SH-SY5Y (cell line): ENCODE results near the gene FOXO1.

Source experiments
- GATA2 ChIP-seq: IDR thresholded peaks from 2 replicates; pipeline ENCODE4 v1.6.1; 2011; ENCODE audit warnings: mild to moderate bottlenecking, low read depth, low read length
- GATA3 ChIP-seq: IDR thresholded peaks from 2 replicates; pipeline ENCODE4 v1.6.1; 2011; ENCODE audit warnings: low read depth, mild to moderate bottlenecking, low read length, moderate library complexity

FOXO1 gene

DNA sequence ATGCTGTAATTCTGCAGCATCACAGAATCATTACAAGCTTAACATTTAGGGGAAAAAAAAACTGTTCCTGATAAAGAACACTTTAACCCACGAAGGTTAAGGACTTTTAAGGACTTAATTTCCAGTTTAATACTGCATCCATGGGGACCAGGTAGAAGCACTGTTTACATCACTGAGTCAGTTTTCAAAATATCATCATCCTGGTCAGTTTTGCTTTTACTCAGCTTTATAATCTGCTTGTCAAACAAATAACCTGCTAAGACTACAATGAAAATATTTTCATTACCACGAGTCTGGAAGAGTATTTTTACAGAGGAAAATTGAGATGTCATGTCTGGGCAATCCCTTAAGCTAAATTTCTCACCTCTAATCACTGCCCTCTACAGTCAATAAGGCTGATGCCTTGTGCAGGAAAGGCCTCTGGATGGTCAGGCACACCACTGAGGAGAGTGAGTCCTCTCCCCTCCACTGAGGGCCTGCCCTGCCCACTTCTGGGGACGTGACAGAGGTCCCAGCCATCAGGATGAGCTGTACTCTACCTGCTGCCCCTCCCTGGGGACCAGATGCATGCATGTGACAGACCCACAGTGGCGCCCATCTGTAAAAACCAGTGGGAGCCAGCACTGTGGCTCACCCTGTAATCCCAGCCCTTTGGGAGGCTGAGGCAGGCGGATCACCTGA, 31.0 kb downstream of the FOXO1 start:
- TF ChIP-seq GATA2 (no peak), GATA3 (no peak)

DNA sequence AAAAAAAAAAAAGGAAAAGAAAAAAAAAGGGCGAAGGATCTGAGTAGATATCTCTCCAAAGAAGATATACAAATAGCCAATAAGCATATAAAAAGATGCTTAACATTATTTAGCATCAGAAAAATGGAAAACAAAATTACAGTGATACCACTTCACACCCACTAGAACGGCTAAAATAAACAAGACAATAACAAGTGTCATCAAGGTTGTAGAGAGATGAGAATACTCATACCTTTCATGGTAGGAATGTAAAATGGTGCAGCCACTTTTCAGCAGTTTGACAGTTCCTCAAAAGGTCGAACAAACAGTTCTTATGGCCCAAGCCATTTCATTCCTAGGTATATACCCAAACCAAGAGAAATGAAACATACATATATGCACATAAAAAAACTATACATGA, 33.5 kb downstream of the FOXO1 start:
- TF ChIP-seq GATA3 (no peak), GATA2 (no peak)

DNA sequence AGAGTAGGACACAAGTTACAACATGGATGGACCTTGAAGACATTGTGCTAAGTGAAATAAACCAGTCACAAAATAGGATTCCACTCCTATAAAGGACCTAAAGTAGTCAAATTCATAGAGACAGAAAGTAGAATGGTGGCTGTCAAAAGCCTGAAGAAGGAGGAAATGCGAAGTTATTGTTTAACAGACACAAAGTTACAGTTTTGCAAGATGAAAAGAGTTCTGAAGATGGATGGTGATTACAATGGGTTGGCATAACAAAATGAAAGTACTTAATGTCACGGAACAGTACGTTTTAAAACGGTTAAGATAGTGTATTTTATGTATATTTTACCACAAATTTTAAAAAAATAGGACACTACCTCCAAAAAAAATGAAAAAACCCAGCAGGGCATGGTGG, 34.8 kb downstream of the FOXO1 start:
- TF ChIP-seq GATA3 (no peak), GATA2 (no peak)

DNA sequence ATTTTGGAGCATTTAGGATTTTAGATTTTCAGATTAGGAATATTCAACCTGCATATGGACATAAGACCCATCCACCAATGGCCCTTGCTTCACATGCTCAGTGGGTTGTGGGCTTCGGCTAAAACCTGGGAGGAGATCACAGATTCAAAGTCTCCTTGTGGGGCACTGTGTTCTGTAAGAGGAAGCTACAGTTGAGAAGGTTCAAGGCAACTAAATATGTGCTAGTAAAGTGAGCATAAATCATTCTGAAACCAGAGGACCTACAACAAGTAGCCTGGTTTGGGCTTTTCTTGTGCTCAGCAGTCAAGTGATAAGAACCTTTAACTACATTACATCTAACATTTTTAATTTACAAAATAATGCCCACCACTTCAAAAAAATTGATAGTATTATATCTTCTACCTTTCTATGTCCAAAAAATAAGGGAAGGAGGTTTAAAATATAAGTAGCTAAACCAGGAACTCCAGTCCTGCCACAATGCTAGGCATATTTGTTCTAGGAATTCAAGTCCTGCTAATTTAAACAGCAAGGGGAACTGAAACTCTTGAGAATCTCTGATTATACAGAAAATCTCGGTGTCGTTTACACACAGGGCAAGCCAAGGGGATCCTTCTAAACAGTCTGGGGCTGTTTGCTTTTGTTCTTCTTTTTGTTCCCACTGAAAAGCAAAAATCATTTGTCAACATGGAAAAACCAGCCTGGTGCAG, 36.6 kb downstream of the FOXO1 start:
- no peak for TF ChIP-seq GATA3
- TF ChIP-seq GATA2: no peak

DNA sequence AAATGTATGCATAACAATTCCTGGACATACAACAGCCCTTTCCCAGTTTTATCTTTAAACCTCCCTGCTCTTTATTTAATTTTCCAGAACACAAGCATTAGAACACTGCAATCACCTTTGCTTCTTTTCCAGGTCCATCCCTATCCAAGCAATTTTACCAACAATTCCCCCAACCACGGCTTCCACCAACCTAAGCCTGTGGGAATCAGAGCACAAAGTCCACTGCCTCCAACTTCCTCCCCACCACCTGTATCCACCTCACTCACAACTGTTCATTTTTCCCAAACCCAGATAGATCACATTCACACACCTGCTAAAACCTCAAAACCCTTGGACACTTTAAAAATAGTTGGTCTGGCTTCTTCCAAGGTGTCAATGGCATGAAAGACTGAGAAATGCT, 39.5 kb downstream of the FOXO1 start:
- TF ChIP-seq GATA3: no peak
- no peak for TF ChIP-seq GATA2

DNA sequence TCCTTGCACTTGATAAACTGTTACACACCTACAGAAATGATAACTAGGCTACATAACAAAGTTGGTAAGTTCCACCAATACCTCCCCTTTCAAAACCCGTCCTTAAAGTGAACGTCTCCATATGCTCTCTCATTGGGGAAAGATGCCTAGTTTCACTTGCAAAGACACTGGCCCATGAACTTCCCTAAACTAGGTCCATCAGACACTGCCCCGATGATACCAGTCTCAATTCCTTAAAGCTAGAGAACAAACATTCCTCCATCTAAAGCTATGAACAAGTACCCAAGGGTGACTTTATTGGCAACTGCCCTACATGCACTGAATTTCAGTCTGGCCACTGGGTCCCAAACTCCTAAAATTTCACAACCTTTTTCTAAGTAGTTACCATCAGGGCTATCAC, 39.9 kb downstream of the FOXO1 start:
- no peak for TF ChIP-seq GATA2
- TF ChIP-seq GATA3: no peak

DNA sequence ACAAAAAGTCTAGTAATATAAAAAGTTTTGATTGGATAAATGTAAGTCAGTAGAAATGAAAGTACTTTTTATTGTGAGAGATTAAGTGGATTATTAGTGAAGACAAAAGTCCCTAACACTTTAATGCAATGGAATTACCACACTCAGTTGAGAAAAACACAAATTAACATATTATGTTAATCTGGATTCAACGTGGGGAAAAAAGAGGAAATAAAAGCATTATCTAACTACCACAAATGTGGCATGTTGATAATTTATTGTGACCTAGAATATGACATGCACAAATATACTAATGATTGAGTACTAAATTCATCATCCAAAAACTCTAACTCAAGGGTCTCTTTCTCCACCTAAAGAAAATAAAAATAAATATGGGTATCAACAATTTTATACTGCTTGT, 41.5 kb downstream of the FOXO1 start:
- no peak for TF ChIP-seq GATA2
- no peak for TF ChIP-seq GATA3

DNA sequence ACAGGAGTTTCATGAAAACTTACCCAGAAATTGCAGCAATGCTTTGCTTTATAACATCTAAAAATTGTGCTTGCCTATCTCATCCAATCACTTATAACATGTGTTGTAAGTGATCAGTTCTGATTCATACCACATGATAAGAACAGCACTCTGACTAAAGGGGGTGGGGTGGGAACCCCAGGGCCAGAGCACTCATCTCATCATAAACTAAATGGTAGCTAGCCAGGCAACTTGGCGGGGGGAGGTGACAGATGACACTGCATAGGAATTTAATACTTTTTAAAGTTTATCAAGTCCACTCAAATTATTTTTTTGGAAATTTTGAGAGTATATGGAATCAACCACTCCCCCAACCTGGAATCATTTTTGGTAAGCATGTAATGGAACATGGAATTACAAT, 42.1 kb downstream of the FOXO1 start:
- no peak for TF ChIP-seq GATA2
- TF ChIP-seq GATA3: no peak

DNA sequence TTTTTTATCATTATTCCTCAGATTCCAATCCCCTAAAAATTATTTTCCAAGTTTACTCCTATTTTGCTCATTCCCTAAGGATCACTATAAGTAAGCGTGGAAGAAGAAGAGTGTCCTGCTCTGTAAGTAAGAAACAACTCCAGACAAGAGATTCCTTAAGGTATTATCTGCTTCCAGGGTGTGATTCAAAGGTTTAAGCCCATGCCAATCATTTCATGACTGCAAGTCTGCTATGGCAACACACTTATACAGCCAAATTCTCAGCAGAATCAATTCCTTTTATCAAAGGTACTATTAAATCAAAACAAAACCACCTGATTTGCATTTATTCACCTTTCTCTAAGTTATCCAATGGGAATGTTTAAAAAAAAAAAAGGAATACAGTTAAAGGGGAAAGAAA, 43.7 kb downstream of the FOXO1 start:
- TF ChIP-seq GATA3: no peak
- no peak for TF ChIP-seq GATA2

DNA sequence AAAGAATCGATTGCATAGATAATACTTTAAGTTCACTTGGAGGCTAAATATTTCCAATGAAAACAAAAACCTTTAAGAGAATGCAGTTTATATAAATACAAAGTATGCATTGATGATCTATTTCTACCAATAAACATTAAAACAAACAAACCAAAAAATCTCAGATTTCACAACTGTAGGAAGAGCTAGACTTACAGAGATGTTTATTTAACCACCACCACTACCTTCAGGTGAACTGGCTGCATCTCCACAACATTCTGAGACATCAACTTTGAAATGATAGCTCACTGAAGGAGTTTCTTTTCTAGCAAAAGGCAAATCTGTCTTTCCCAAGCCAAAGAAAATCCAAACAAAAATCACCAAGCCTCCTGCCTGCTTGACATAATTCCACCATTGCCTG, 44.2 kb downstream of the FOXO1 start:
- TF ChIP-seq GATA3: no peak
- no peak for TF ChIP-seq GATA2

DNA sequence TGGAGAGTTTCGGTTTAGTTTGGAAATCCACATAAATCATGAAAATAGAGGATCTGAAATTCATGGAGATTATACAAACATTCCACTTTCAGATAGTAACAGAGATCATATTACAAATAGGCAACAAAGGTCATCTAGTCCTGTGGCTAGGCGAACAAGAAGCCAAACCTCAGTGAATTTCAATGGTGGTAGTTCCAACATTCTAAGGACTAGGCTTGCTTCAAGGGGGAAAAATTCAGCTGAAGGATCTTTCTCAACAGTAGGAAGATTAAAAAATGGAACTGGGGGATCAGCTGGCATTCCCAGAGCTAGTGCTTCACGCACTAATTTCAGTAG, 47.0 kb downstream of the FOXO1 start:
- TF ChIP-seq GATA3 (no peak), GATA2 (no peak)

DNA sequence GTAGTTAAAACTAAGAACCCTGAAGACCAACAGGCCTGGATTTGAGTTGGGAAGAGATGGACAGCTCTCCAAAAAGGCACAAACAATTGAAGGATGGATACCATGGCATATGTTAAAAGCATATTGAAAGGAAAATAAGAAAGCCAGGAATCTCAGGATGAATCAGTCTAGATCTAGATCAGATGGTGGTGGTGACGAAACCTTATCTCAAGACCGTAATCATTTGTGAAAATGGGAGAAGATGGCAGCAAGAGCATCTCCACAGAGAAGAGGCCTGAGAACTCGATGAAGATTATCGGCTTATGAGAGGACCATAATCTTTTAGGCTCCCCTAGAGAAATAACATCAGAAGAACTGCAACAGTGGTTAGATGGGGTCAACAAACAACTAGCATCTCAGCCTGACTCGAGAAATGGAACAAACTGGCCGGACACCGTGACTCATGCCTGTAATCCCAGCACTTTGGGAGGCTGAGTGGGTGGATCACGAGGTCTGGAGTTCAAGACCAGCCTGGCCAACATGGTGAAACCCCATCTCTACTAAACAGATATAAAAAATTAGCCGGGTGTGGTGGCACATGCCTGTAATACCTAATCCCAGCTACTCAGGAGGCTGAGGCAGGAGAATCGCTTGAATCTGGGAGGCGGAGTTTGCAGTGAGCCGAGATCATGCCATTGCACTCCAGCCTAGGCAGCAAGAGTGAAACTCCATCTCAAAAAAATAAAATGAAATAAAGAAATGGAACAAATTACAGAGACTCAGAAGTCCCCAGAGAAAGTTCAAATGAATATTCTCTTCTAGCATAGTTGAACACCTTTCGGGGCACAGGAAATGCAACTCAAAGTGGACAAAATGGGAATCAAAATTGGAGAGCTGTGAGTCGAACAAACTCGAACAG, 47.6 kb downstream of the FOXO1 start:
- TF ChIP-seq GATA3: no peak
- no peak for TF ChIP-seq GATA2

DNA sequence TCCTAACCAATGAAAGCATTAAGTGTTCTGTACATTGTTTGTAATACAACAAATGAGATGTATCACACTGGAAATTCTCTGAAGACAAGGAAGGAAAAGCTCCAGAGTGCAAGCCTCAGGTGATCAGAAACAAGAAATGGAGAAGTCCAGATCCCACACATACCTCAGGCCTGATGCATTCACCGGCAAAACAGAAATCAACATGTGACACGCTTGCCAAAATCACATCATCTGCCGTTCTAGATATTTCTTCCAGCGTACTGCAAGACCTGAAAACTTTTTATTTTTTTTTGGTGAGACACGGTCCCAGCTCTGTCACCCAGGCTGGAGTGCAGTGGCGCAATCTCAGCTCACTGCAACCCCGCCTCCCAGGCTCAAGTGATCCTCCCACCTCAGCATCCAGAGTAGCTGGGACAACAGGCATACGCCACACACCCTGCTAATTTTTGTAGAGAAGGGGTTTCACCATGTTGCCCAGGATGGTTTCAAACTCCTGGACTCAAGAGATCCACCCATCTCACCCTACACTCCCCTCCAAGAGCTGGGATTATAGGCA, 48.6 kb downstream of the FOXO1 start:
- TF ChIP-seq GATA3 (no peak), GATA2 (no peak)

DNA sequence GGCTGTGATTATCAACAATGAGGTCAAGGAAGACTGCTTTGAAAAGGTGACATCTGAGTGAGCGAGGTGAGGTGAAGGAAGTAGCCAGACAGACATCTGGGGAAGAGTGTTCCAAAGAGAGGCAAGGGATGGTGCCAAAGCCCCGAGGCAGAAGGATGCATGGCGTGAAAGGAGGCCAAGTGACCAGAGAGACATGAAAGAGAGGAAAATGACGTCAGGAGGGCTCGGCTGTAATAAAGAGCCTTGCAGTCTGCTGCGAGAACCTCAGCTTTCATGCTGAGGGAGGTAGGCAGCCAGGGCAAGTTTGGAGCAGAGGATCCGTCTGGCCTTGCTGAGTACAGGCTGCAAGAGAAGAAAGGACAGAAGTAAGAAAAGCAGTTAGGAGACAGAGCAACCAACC, 50.8 kb downstream of the FOXO1 start:
- TF ChIP-seq GATA3 (no peak), GATA2 (no peak)

DNA sequence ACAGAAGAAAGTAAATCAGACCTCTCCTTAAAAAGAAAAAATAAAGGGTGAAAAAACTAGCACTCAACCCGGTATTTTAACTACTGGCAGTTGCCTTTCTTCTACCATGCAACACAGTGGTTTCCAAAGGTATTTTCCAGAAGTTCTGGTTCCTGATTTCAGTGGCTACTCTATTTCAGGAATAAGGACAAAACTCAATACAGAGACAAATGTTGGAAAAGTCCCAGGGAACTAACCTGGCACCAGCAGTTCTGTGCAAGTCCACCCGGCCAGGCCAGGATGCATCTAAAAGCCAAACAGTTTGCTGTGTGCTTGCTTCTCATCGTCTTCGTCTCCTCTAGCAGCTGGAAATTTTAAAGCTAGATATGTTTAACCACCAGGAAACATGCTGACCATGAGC, 52.5 kb downstream of the FOXO1 start:
- no peak for TF ChIP-seq GATA3
- TF ChIP-seq GATA2: no peak
